Measurements from ENCODE around the gene NELFA. TPM values are rescaled to one million over a fixed set of nuclear protein-coding genes. Genes with fewer than 3 reads are reported as not detected.

The NELFA gene
- polyA plus RNA-seq, 1 donor (not counting 4 experiments of a cell fraction or from before 2014, with no cell fraction given) = 9.9 TPM

GRCh38 chr4:1991596-1992434, 17.0 kb downstream of the NELFA start:
- Histone ChIP-seq H3K27me3 (ENCODE audit: control insufficient read depth, extremely low read depth, insufficient read depth, low read length) (no peaks in the 10 kb centered on the region), H4K20me1 (ENCODE audit: control insufficient read depth, extremely low read depth, insufficient read depth, low read length) (no peaks in the 10 kb centered on the region), H2AFZ (ENCODE audit: control insufficient read depth, low read length) (no peak overlapping the region), H3K79me2 (ENCODE audit: control insufficient read depth, insufficient read depth, low read length) (peaks cover 49% of the 10 kb centered on the region), H3K27ac (ENCODE audit: control insufficient read depth, insufficient read depth, low read length) (no peak overlapping the region), H3K4me3 (ENCODE audit: control insufficient read depth in 2 of 3, extremely low read depth in 1 of 3, insufficient read depth in 2 of 3, low read depth in 1 of 3, low read length in 3 of 3) (no peak overlapping the region), H3K4me1 (ENCODE audit: control insufficient read depth, extremely low read depth, insufficient read depth, low read length) (no peaks in the 10 kb centered on the region), H3K36me3 (ENCODE audit: control insufficient read depth in 2 of 2, extremely low read depth in 1 of 2, insufficient read depth in 2 of 2, low read length in 2 of 2) (peaks cover 5 to 12% of the 10 kb centered on the region in 2 experiments), H3K4me2 (ENCODE audit: control insufficient read depth, extremely low read depth, insufficient read depth, low read depth, low read length) (no peak overlapping the region), H3K9ac (ENCODE audit: control insufficient read depth, extremely low read depth, insufficient read depth, low read length) (no peak overlapping the region), H3K9me3 (ENCODE audit: control insufficient read depth, low read depth, low read length) (no peaks in the 10 kb centered on the region), H3K9me1 (ENCODE audit: control insufficient read depth, extremely low read depth, insufficient read depth, low read length) (no peaks in the 10 kb centered on the region)
- dilution Hi-C loops (cut with MboI; ENCODE audit: extremely low pct_ligation_motif_present, low sequenced_read_pairs) = no loop called here
- TF ChIP-seq EZH2 (IDR thresholded peaks at IDR 0.05; ENCODE audit: low read length) = no peak
- no peak for TF ChIP-seq CTCF (optimal IDR thresholded peaks at IDR 0.05 in 1 of 3, IDR thresholded peaks at IDR 0.05 in 1 of 3, conservative IDR thresholded peaks at IDR 0.05 in 1 of 3; ENCODE audit: extremely low read depth in 1 of 3, insufficient read depth in 2 of 3, low read length in 3 of 3)
- no peak for FAIRE-seq
- no peak for DNase-seq (ENCODE audit: low read depth, low spot score)

GRCh38 chr4:1991087-1991486, 17.7 kb downstream of the NELFA start:
- Histone ChIP-seq H3K79me2 (ENCODE audit: control insufficient read depth, insufficient read depth, low read length) (peaks cover 42% of the 10 kb centered on the region), H3K27me3 (ENCODE audit: control insufficient read depth, extremely low read depth, insufficient read depth, low read length) (no peaks in the 10 kb centered on the region), H3K9ac (ENCODE audit: control insufficient read depth, extremely low read depth, insufficient read depth, low read length) (no peak overlapping the region), H3K27ac (ENCODE audit: control insufficient read depth, insufficient read depth, low read length) (no peak overlapping the region), H3K4me2 (ENCODE audit: control insufficient read depth, extremely low read depth, insufficient read depth, low read depth, low read length) (no peak overlapping the region), H3K4me1 (ENCODE audit: control insufficient read depth, extremely low read depth, insufficient read depth, low read length) (no peaks in the 10 kb centered on the region), H4K20me1 (ENCODE audit: control insufficient read depth, extremely low read depth, insufficient read depth, low read length) (no peaks in the 10 kb centered on the region), H3K9me3 (ENCODE audit: control insufficient read depth, low read depth, low read length) (no peaks in the 10 kb centered on the region), H3K9me1 (ENCODE audit: control insufficient read depth, extremely low read depth, insufficient read depth, low read length) (no peaks in the 10 kb centered on the region), H2AFZ (ENCODE audit: control insufficient read depth, low read length) (no peak overlapping the region), H3K36me3 (ENCODE audit: control insufficient read depth in 2 of 2, extremely low read depth in 1 of 2, insufficient read depth in 2 of 2, low read length in 2 of 2) (peaks cover 5 to 12% of the 10 kb centered on the region in 2 experiments), H3K4me3 (ENCODE audit: control insufficient read depth in 2 of 3, extremely low read depth in 1 of 3, insufficient read depth in 2 of 3, low read depth in 1 of 3, low read length in 3 of 3) (no peak overlapping the region)
- dilution Hi-C loops (cut with MboI; ENCODE audit: extremely low pct_ligation_motif_present, low sequenced_read_pairs) = no loop called here
- no peak for FAIRE-seq
- DNase-seq (ENCODE audit: low read depth, low spot score) = no peak
- TF ChIP-seq EZH2 (IDR thresholded peaks at IDR 0.05; ENCODE audit: low read length) (no peak), CTCF (optimal IDR thresholded peaks at IDR 0.05 in 1 of 3, IDR thresholded peaks at IDR 0.05 in 1 of 3, conservative IDR thresholded peaks at IDR 0.05 in 1 of 3; ENCODE audit: extremely low read depth in 1 of 3, insufficient read depth in 2 of 3, low read length in 3 of 3) (no peak)

Measured in keratinocyte (primary cell).